Fibroblast of skin of right quadriceps (primary cell): ENCODE data around the gene ONECUT2.
A peak's percentile ranks its signal among the peaks of the same experiment; 100 is the strongest.
"Not testable (repeated sequence)": the region's sequence is repeated elsewhere in the genome, so short reads cannot be mapped to it uniquely, and the experiment has no call there.

Source experiments
- DNase-seq: peaks from one replicate; pipeline ENCODE4 v3.0.0-alpha.2; 2013

ONECUT2 gene

DNA sequence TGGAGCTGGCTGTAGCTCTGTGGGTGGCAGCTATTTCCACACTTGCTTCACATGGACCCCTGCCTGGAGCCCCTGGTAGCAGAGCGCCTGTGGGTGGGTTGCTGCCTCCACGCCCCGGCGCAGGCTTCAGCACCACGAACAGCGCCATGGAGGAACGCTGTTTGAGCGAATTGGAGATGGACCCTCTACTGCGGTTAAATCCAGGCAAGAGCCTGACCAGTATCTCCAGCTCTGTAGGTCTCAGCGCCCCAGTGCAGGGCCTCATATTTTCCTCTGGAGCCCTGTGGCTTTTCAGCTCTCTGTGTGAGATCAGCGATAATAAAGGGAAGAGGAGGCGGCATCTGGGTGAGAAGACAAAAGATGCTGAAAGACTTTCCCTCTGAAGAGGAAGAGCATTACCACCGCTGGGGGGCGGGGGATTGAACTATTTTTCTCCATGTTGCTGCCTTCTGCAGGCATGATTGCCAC lies 12.0 kb downstream of the ONECUT2 start:
- peak; percentile 34 for DNase-seq

DNA sequence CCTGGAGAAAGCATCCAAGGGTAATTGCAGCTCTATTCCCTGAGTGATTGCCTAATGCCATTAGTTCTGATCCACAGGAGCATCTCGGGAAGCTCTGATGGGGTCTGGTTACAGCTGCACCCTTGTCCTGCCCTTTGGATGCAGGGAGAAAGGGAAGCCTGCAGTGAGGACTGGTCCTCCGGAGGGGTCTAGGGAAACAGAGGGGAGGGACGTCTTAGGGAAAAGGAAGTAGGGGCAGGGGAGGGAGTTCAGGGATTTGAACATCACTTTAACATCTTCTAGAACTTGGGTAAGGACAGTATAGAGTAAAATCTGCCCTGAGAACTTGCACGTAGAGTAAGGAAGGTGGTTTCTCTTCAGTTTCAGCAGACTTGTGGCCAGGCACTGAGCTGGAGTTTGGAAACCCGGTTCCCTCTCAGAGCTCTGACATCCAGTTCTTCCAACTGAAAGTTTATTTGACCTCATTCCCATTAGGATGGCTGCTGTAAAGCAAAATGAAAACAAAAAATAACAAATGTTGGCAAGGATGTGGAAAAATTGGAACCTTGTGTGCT lies 20.5 kb downstream of the ONECUT2 start:
- DNase-seq: no peak

GRCh38 chr18:57461652-57462269 lies 26.6 kb downstream of the ONECUT2 start:
- no peak for DNase-seq

DNA sequence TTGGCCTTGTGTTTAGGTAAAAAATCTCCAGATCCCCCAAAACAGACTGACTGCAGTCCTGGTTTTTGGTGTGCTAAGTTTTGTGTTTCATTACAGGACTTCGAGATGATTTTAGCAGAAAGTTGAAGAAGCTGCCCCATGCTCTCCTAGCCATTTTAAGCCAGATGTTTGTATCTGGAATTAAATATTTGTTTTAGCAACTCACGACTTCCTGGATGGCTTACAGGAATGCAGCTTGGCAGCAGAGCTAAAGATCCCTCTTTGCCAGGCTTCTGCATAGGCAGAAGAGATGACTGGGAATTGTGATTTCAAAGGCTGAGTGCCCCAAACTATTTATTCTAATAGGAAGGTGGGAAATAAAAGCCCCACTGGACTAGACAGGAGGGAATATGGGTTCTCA lies 31.1 kb downstream of the ONECUT2 start:
- DNase-seq: no peak

- DNase-seq: no peak
Observed at GRCh38 chr18:57466745-57467409, 31.7 kb downstream of the ONECUT2 start.

- DNase-seq: no peak
Observed at GRCh38 chr18:57469884-57470283, 34.7 kb downstream of the ONECUT2 start.

- DNase-seq: no peak
Observed at GRCh38 chr18:57475408-57475807, 40.2 kb downstream of the ONECUT2 start.

GRCh38 chr18:57475903-57476302 lies 40.7 kb downstream of the ONECUT2 start:
- no peak for DNase-seq

DNA sequence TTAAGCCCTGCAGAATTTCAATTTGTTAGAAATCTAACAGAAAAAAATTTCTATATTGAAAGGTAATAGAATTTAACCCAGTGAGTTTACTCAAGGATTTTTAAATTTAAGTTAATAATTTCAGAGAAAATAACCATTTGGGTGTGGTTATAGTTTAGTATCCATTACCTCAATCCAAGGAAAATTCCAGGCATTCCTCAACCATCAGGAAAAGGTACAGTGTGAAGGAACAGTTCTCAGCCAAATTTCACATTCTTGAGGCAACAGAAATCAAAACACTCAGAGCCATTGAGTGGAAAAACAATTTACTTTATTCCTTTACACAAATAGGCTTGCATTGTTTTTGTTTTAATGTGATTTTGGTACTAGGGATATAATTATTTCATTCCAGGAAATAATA lies 45.6 kb downstream of the ONECUT2 start:
- DNase-seq: no peak

GRCh38 chr18:57497372-57498294 lies 62.5 kb downstream of the ONECUT2 start:
- peak; percentile 15 for DNase-seq

- DNase-seq: no peak
Observed at GRCh38 chr18:57498682-57499256, 63.6 kb downstream of the ONECUT2 start.

DNA sequence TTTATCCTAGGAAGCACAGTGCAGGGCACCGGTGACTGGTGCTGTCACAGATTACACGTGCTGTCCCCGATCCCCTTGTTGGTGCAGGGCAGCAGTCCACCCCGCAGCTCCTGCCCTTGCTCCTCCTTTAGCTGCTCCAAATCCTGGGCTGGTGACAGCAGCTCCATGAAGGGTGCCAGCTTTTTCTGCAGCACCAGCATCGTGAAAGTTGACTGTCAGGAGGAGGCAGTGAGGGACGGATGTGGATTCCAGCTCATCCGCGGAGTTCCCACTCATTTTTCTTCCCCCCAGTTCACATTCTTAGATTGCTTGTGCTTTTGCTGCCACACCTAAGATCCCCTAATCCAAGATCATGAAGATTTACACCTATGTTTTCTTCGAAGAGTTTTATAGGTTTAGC lies 67.5 kb downstream of the ONECUT2 start:
- DNase-seq: no peak

DNA sequence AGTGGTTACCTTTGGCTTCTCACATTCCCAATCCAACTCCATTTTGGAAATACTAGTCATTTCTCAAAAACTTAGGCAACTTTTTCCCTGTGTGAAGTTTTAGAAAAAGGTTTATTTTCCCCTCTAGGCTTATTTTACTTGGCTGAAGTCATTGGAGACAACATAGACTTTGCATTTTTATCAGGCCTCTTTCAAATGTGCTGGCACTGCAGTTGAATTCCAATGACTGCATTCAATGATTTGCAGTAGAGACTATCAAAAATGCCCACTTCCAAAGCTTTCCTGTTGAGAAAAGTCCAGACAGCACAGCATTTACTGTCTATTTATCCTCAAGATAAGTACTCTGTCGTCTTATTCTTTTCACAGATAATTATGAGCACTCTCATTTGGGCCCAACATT lies 70.1 kb downstream of the ONECUT2 start:
- no peak for DNase-seq

DNA sequence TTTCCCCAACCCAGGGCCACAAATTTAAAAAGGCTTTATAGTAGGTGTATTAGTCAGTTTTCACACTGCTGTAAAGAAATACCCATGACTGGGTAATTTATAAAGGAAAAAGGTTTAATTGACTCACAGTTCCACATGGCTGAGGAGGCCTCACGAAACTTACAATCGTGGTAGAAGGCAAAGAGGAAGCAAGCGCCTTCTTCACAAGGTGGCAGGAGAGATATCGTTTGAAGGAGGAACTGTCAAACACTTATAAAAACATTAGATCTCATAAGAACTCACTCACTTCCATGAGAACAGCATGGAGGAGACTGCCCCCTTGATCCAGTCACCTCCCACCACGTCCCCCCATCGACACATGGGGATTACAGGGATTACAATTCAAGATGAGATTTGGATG lies 80.9 kb downstream of the ONECUT2 start:
- no peak for DNase-seq

DNA sequence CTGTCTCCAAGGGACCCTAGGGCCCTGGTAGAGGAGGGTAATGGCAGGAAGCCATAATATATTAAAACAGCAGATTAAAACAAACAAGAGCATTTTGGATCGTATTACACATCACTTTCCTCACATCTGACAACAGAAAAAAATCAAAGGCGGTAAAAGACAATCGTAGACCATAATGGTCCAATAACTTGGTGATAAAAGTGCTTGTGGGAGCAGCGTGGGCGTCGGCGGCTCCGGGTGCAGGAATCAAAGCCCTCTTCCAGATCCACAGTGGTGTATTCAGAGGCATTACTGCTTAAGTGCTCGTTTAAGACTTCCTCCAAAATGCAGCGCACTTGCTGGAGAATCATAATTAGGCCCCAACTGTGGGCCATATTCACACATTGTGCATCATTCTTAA lies 83.4 kb downstream of the ONECUT2 start:
- no peak for DNase-seq

DNA sequence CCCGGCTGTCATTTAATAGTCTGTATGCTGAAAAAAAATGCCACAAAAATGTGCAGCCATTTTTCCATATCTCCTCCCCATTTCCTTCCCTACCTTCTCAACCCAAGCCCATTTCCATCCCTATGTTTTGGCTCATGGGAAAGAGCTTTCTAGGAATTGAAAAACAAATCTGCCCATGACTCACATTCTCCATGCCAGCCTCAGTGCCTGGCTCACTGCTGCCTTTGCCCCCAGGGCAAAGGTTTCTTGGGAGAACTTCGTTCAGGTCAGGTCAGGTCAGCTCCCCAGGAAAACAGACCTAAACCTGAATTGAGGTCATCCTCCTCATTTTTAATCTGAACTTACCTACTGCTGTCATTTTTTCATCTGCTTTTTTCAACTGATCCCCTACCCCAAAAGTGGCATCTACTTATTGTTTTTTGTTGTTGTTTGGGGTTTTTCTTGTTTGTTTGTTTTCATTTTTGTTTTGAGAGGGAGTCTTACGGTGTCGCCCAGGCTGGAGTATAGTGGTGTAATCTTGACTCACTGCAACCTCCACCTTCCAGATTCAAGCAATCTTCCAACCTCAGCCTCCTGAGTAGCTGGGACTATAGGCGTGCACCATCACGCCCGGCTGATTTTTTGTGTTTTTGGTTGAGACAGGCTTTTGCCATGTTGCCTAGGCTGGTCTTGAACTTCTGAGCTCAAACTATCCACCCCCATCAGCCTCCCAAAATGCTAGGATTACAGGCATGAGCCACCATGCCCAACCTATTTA lies 84.7 kb downstream of the ONECUT2 start:
- DNase-seq: no peak

DNA sequence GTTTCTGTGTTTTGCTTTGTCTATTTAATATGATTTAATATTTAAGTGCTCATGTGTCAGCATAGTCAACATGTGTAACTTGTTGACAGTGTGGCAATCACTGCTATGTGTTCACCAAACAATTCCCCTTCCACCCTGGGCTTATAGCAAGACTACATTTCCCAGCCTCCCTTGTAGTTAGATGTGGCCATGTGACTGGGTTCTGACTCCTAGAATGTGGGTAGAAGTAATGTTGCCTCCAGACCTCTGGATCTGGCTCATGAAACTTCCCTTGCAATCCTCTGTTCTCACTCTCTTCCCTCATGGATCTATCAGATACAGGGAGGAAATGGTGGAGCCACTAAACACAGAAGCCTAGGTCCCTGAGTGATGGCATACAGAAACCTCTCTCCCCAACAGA lies 87.2 kb downstream of the ONECUT2 start:
- DNase-seq: not testable (repeated sequence)

GRCh38 chr18:57523171-57523956 lies 88.2 kb downstream of the ONECUT2 start:
- DNase-seq: no peak

DNA sequence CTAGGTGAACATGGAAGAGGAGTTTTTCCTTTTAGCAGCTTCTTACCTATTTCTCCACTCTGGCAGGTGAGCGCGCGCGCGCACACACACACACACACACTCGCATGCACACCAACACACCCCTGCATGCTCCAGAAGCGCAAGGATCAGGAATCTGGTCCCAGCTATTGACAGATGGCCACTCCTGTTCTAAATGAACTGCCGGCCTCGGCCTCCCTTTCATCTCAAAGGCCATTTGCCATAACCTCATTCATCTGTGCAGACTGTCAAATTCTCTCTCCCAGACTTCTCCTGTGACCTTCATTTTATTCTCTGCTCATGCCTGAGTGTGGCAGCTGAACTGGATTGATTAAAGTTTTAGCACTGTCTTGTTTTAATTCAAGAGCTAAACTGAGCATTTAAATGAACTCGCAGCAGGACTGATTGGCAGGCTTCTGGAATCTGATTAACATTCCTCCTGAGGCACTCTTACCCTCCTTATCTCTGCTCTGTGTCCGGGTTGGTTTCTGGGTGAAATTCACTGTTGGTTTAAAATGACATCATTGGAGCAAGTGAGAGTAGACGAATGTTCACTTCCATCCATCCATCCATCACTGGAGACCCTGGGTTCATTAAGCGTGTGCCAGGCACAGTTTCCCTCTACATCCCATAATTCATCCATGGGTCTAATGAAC lies 92.5 kb downstream of the ONECUT2 start:
- no peak for DNase-seq

GRCh38 chr18:57529151-57529550 lies 94.0 kb downstream of the ONECUT2 start:
- DNase-seq: no peak
